Panc1 (cell line): ENCODE results near the gene PARD6B.

Experiments used
- CTCF ChIP-seq: fragments of 450-650 bp; IDR thresholded peaks from 2 replicates; pipeline ENCODE4 v1.5.1; 2017; ENCODE audit warnings: mild to moderate bottlenecking
- POLR2AphosphoS5 ChIP-seq: IDR thresholded peaks from 2 replicates; pipeline ENCODE4 v1.6.1; 2012; ENCODE audit warnings: mild to moderate bottlenecking, low read depth, low read length, moderate library complexity

GRCh38 chr20:50772420-50773185 is 41.2 kb downstream of the PARD6B start:
- TF ChIP-seq POLR2AphosphoS5 (no peak), CTCF (no peak)
